ENCODE results near the gene IQCE.
"Not testable (repeated sequence)": the region's sequence is repeated elsewhere in the genome, so short reads cannot be mapped to it uniquely, and the experiment has no call there.

The IQCE gene

GRCh38 chr7:2555121-2556052 is 3.4 kb upstream of the IQCE start, which contains the start of gene BRAT1:
BRAT1 (minus strand) TSS chr7:2555524; CDS start chr7:2554431, 1,093 bp downstream.
- peak; percentile 92 to 95 for DNase-seq

GRCh38 chr7:2559283-2559950 is 638 bp downstream of the IQCE start:
- DNase-seq = peak in 1 of 2 donors; percentile 31

GRCh38 chr7:2563955-2564354 is 5.2 kb downstream of the IQCE start:
- DNase-seq = not testable (repeated sequence)

- no peak for DNase-seq
Measured at GRCh38 chr7:2564970-2565540, 6.3 kb downstream of the IQCE start.

GRCh38 chr7:2566348-2566889 is 7.6 kb downstream of the IQCE start:
- no peak for DNase-seq

GRCh38 chr7:2566890-2567678 is 8.3 kb downstream of the IQCE start:
- DNase-seq = peak in 1 of 2 donors; percentile 31

GRCh38 chr7:2567679-2568278 is 9.0 kb downstream of the IQCE start:
- no peak for DNase-seq

- DNase-seq = no peak
Measured at GRCh38 chr7:2568521-2569223, 9.9 kb downstream of the IQCE start.

- DNase-seq = no peak
Measured at GRCh38 chr7:2569421-2569820, 10.6 kb downstream of the IQCE start.

GRCh38 chr7:2570021-2570420 is 11.2 kb downstream of the IQCE start:
- DNase-seq = no peak

GRCh38 chr7:2571409-2571808 is 12.6 kb downstream of the IQCE start:
- no peak for DNase-seq

GRCh38 chr7:2572101-2572842 is 13.5 kb downstream of the IQCE start:
- no peak for DNase-seq

GRCh38 chr7:2573761-2574160 is 15.0 kb downstream of the IQCE start:
- DNase-seq = no peak

- DNase-seq = no peak
Measured at GRCh38 chr7:2575046-2575732, 16.4 kb downstream of the IQCE start.

GRCh38 chr7:2575733-2576340 is 17.1 kb downstream of the IQCE start:
- DNase-seq = no peak

- DNase-seq = no peak
Measured at GRCh38 chr7:2576742-2577491, 18.1 kb downstream of the IQCE start.

- DNase-seq = no peak
Measured at GRCh38 chr7:2577914-2578680, 19.3 kb downstream of the IQCE start.

GRCh38 chr7:2580636-2581035 is 21.9 kb downstream of the IQCE start:
- no peak for DNase-seq
